Liver (tissue), 9 donors: ENCODE data around the gene MYO9B. TPM values are rescaled to one million over a fixed set of nuclear protein-coding genes. Genes with fewer than 3 reads are reported as not detected.

Source experiments
- DNase-seq: peaks from one replicate; pipeline ENCODE4 v3.0.0-alpha.2; 2017; ENCODE audit warnings: low spot score
- H3K27ac ChIP-seq, 2 donors: one replicate each; pipeline ENCODE4 v1.7.0; 2013; ENCODE audit warnings: inconsistent platforms in 2 of 2, low read length in 2 of 2, control low read depth in 1 of 2, low read depth in 1 of 2, mild to moderate bottlenecking in 1 of 2
- H3K27me3 ChIP-seq, 4 donors: one replicate each; pipeline versions ENCODE4 v1.6.1 to v1.7.0; 2013; ENCODE audit warnings: low read length in 3 of 4, inconsistent platforms in 1 of 4, mild to moderate bottlenecking in 1 of 4, moderate library complexity in 1 of 4; ENCODE audit not compliant: control insufficient read depth in 4 of 4, insufficient read depth in 4 of 4
- H3K36me3 ChIP-seq, 4 donors: one replicate each; pipeline versions ENCODE4 v1.6.1 to v1.7.0; 2013; ENCODE audit warnings: low read length in 3 of 4, mild to moderate bottlenecking in 3 of 4, low read depth in 1 of 4, moderate library complexity in 1 of 4; ENCODE audit not compliant: control insufficient read depth in 4 of 4, insufficient read depth in 3 of 4
- H3K4me1 ChIP-seq, 4 donors: one replicate each; pipeline versions ENCODE4 v1.6.1 to v1.7.0; 2013; ENCODE audit warnings: low read length in 3 of 4, mild to moderate bottlenecking in 3 of 4, moderate library complexity in 1 of 4; ENCODE audit not compliant: control insufficient read depth in 4 of 4, insufficient read depth in 4 of 4
- H3K4me3 ChIP-seq, 3 donors: one replicate each; pipeline versions ENCODE4 v1.6.1 to v1.7.0; 2013; ENCODE audit warnings: low read length in 3 of 3, control low read depth in 1 of 3, low read depth in 1 of 3, mild to moderate bottlenecking in 1 of 3
- H3K9ac ChIP-seq, 2 donors: one replicate each; pipeline ENCODE4 v1.7.0; 2013; ENCODE audit warnings: low read length in 2 of 2, mild to moderate bottlenecking in 2 of 2, moderate library complexity in 2 of 2, control low read depth in 1 of 2, low read depth in 1 of 2
- H3K9me3 ChIP-seq, 4 donors: one replicate each; pipeline versions ENCODE4 v1.6.1 to v1.7.0; 2013; ENCODE audit warnings: low read length in 3 of 4; ENCODE audit not compliant: control insufficient read depth in 4 of 4
- ATF3 ChIP-seq: IDR thresholded peaks from 2 replicates; pipeline ENCODE4 v1.6.1; 2016; ENCODE audit warnings: antibody characterized with exemption
- CTCF ChIP-seq: fragments of 150-350 bp; IDR thresholded peaks from 2 replicates; pipeline ENCODE4 v1.5.1; 2017; ENCODE audit warnings: improper control_type of control experiment, low read depth, low read length; ENCODE audit not compliant: missing input control
- EGR1 ChIP-seq, 2 donors: IDR thresholded peaks; 2 replicates each; pipeline ENCODE4 v1.6.1; 2016 to 2018; ENCODE audit warnings: antibody characterized with exemption in 2 of 2, low read depth in 2 of 2
- FOXA1 ChIP-seq: IDR thresholded peaks from 2 replicates; pipeline ENCODE4 v1.6.1; 2016; ENCODE audit warnings: antibody characterized with exemption
- FOXA2 ChIP-seq: IDR thresholded peaks from 2 replicates; pipeline ENCODE4 v1.6.1; 2016; ENCODE audit warnings: antibody characterized with exemption
- GABPA ChIP-seq, 2 donors: IDR thresholded peaks in 1 of 2; conservative IDR thresholded peaks in 1 of 2; 2 replicates each; pipeline ENCODE4 v1.6.1; 2016; ENCODE audit warnings: antibody characterized with exemption in 2 of 2, mild to moderate bottlenecking in 1 of 2, moderate library complexity in 1 of 2
- HNF4A ChIP-seq, 2 donors: conservative IDR thresholded peaks; 2 replicates each; pipeline ENCODE4 v1.6.1; 2016; ENCODE audit warnings: antibody characterized with exemption in 2 of 2, mild to moderate bottlenecking in 2 of 2
- HNF4G ChIP-seq: IDR thresholded peaks from 2 replicates; pipeline ENCODE4 v1.6.1; 2016; ENCODE audit warnings: antibody characterized with exemption
- JUND ChIP-seq, 2 donors: IDR thresholded peaks; 2 replicates each; pipeline ENCODE4 v1.6.1; 2016; ENCODE audit warnings: antibody characterized with exemption in 2 of 2
- MAX ChIP-seq: IDR thresholded peaks from 2 replicates; pipeline ENCODE4 v1.6.1; 2016; ENCODE audit warnings: antibody characterized with exemption
- NR2F2 ChIP-seq: IDR thresholded peaks from 2 replicates; pipeline ENCODE4 v1.6.1; 2016; ENCODE audit warnings: antibody characterized with exemption
- RAD21 ChIP-seq, 2 donors: IDR thresholded peaks; 2 replicates each; pipeline ENCODE4 v1.6.1; 2016; ENCODE audit warnings: antibody characterized with exemption in 2 of 2, mild to moderate bottlenecking in 2 of 2
- REST ChIP-seq: IDR thresholded peaks from 2 replicates; pipeline ENCODE4 v1.6.1; 2016; ENCODE audit warnings: antibody characterized with exemption, mild to moderate bottlenecking
- SP1 ChIP-seq: IDR thresholded peaks from 2 replicates; pipeline ENCODE4 v1.6.1; 2018; ENCODE audit warnings: antibody characterized with exemption, mild to moderate bottlenecking
- YY1 ChIP-seq: IDR thresholded peaks from 2 replicates; pipeline ENCODE4 v1.6.1; 2016; ENCODE audit warnings: antibody characterized with exemption, mild to moderate bottlenecking
- ZBTB33 ChIP-seq: IDR thresholded peaks from 2 replicates; pipeline ENCODE4 v1.6.1; 2016; ENCODE audit warnings: antibody characterized with exemption
- WGBS: extraction: QIAGEN DNeasy Blood & Tissue Kit; methylation state at CpG from one replicate; pipeline ENCODE4 v1.1.7; 2013; 5-methylcytosine and 5-hydroxymethylcytosine counted together
- polyA plus RNA-seq, 2 donors: library from polyadenylated mRNA; stranded (reverse) in 1 of 2; unstranded in 1 of 2; fragments of 200-250 nt in 1 of 2; fragments of >200 nt in 1 of 2; fragmentation: Nextera tagmentation in 1 of 2; extraction: Ambion mirVana in 1 of 2; gene quantifications; one replicate each; pipeline versions ENCODE4 v1.2.1 to v1.2.3, GENCODE V29; 2013 to 2015
- total RNA-seq, 2 donors: library from RNA; depleted of rRNA; stranded (reverse); fragments of >200 nt; gene quantifications; one replicate each; pipeline ENCODE4 v1.2.3, GENCODE V29; 2014
- donor health status: healthy.
- donor health status: healthy.
- donor health status: healthy.
- donor health status: healthy.
- donor health status: healthy.

MYO9B gene
- total and polyA plus RNA-seq, 4 donors: 9.1 to 32.5 (median 21.0) TPM

- no peak for TF ChIP-seq ATF3
- no peak for TF ChIP-seq HNF4G
- TF ChIP-seq RAD21 (IDR thresholded peaks at IDR 0.05): no peak
- no peak for TF ChIP-seq FOXA1
Measured at GRCh38 chr19:17145546-17146497, 70.2 kb downstream of the MYO9B start (continued).

GRCh38 chr19:17148130-17148529 lies 72.6 kb downstream of the MYO9B start:
- no peak overlapping the region for H3K4me3 ChIP-seq
- TF ChIP-seq RAD21 (IDR thresholded peaks at IDR 0.05) (no peak), FOXA2 (no peak), MAX (no peak), HNF4A (conservative IDR thresholded peaks at IDR 0.05) (no peak), JUND (IDR thresholded peaks at IDR 0.05) (no peak), HNF4G (no peak), REST (no peak), CTCF (no peak), NR2F2 (no peak), EGR1 (IDR thresholded peaks at IDR 0.05; ENCODE audit: low read depth in 2 of 2) (no peak), FOXA1 (no peak), GABPA (IDR thresholded peaks at IDR 0.05 in 1 of 2, conservative IDR thresholded peaks at IDR 0.05 in 1 of 2) (no peak), ZBTB33 (no peak), YY1 (no peak), ATF3 (no peak), SP1 (no peak)
- H3K27ac ChIP-seq: no peak overlapping the region
- H3K36me3 ChIP-seq: peaks cover 9 to 16% (median 12%) of the 10 kb centered on the region in 4 donors
- no peaks in the 10 kb centered on the region for H3K9me3 ChIP-seq
- WGBS: 85% methylated on average over 5 of the region's 5 CpGs
- no peaks in the 10 kb centered on the region for H3K27me3 ChIP-seq
- H3K9ac ChIP-seq: no peak overlapping the region
- H3K4me1 ChIP-seq: no peaks in the 10 kb centered on the region
- DNase-seq: no peak
